ENCODE results near the gene MTCL3.

The MTCL3 gene

DNA sequence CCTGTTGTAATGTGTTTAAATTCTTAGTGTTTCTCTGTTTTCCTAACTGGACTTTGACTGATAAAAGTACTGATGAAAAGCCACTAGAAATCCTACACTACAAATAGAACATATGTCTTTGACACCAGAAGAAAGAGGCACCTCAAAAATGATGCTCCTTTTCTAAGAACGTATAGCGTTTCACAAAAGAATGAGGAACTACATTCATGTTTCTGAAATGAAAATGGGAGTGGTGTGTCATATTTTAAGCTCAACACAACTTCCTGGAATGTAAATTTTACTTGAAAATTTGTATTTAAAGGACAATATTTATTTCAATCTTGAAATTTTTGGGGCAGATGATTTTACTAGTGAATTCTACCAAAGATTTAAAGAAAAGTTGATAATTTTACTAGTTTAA is 95.2 kb downstream of the MTCL3 start:
- DNase-seq (ENCODE audit: low read depth) = no peak
